Globus pallidus (tissue), 1 donor: Measurements from ENCODE around the gene CAPN10.

ENCODE experiments used
- DNase-seq: peaks from one replicate; pipeline ENCODE4 v3.0.0-alpha.2; 2015; ENCODE audit warnings: low spot score

The CAPN10 gene

DNA sequence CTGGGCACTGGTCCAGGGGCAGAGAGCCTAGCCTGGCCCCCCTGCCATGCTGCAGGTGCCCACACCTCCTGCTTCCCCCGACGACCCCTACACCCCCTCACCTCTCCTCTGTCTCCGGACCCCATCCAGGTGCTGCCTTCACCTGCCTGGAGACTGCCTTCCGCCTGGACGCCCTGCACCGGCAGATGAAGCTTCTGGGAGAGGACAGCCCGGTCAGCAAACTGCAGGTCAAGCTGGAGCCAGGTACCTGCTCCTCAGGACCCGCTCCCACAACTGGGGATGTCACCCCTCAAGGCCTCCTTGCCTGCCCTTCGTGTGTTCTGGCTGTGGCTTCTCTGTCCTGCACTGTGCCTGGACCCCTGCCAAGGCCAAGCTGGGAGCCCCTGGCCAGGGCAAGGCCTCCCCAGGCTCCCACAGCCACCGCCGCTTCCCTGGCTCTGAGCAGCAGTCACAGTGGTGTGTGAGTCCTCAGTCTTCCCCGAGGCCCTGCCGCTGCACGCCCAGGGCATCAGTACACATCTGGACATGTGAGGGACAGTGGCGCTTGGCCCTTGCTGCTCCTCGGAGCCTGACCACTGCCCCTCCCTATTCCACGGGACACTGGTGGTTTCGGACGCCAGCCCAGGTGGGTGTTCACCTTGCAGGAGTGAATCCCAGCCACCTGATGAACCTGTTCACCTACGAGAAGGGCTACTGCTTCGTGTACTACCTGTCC lies 12.0 kb upstream of the CAPN10 start:
- DNase-seq: no peak

DNA sequence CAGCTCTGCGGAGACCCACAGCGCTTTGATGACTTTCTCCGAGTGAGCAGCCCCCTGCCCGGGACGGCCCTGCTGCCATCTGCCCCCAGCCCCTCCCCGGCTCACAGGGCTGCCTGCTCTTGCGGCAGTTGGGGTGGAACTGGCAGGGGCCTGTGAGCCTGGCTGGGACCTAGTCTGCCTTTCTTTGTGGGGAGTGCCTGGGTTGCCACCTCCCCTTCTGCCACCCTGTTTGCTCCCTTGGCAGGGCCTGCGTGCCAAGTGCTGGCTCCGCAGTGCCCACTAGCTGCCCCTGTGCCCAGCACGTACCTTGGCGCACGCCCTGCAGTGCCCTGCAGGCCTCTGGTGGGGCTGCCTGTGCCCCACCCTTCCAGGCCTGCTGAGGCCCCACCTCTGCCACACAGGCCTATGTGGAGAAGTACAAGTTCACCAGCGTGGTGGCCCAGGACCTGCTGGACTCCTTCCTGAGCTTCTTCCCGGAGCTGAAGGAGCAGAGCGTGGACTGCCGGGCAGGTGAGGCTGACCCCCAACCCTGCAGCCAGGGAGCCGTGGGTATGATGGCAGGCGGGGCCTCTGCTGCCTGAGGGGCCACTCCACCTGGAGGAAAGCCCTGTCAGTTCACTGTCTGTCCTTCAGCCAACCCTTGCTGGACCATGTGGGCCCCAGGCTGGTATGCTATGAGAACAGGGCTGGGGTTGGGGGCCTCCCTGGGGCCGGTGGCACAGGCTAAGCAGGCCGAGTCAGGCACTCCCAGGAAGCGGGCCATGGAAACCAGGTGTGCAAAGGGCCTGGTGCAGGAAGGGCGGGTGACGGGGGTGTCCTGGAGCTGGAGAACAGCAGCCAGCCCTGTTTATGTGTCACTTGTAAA lies 11.2 kb upstream of the CAPN10 start:
- no peak for DNase-seq

DNA sequence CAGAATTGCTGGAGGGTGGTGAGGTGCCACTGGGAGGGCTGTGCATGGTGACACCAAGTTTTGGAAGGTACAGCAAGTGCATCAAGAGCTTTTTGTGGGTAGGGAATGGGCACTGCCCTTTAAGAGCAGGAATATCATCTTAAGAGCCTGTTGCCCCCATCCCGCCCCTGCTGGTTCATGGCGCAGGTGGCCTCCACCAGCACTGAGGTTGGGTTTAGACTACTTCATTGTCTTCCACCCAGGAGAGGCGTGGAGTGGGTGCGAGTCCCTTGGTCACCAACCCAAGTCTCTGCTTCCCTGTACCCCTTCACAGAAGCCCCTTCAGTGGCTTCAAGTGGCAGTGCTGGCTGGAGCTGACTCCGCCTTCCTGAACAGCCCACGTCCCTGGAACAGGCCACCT lies 10.5 kb upstream of the CAPN10 start:
- DNase-seq: no peak

DNA sequence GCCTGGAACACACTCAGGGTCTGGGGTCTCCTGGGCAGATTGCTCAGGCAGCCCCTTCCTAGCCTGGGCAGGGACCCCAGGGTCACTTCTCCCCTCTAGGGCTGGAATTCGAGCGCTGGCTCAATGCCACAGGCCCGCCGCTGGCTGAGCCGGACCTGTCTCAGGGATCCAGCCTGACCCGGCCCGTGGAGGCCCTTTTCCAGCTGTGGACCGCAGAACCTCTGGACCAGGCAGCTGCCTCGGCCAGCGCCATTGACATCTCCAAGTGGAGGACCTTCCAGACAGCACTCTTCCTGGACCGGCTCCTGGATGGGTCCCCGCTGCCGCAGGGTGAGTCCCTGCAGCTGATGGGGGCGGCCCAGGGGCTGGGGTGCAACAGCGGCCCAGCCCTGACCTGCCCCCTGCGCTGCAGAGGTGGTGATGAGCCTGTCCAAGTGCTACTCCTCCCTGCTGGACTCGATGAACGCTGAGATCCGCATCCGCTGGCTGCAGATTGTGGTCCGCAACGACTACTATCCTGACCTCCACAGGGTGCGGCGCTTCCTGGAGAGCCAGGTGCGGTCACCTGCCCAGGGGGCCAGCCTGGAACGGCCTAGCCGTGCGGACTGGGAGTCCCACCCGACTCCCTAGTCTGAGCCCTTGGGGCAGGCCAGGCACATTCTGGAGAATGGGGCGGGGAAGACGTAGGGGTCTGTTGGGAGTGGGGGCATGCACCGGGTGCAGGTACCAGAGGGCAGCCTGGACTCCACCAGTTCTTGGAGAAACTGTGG lies 9.9 kb upstream of the CAPN10 start:
- no peak for DNase-seq

DNA sequence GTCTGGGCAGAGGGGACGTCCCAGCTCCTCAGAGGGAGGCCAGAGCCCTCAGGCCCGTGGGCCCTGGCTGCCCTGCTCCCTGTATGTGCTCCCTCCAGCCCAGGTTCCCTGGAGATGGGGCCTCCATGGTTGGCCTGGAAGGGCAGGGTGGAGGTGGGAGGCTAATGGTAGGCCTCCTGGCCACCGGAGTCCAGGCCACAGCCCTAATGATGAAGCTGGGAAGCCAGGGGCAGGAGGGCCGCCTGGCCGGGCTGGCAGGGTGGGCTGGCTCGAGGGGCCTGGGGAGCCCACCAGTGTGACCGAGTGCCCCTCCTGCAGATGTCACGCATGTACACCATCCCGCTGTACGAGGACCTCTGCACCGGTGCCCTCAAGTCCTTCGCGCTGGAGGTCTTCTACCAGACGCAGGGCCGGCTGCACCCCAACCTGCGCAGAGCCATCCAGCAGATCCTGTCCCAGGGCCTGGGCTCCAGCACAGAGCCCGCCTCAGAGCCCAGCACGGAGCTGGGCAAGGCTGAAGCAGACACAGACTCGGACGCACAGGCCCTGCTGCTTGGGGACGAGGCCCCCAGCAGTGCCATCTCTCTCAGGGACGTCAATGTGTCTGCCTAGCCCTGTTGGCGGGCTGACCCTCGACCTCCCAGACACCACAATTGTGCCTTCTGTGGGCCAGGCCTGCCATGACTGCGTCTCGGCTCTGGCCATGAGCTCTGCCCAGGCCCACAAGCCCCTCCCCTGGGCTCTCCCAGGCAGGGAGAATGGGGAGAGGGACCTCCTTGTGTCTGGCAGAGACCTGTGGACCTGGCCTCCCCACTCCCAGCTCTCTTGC lies 9.0 kb upstream of the CAPN10 start:
- no peak for DNase-seq

DNA sequence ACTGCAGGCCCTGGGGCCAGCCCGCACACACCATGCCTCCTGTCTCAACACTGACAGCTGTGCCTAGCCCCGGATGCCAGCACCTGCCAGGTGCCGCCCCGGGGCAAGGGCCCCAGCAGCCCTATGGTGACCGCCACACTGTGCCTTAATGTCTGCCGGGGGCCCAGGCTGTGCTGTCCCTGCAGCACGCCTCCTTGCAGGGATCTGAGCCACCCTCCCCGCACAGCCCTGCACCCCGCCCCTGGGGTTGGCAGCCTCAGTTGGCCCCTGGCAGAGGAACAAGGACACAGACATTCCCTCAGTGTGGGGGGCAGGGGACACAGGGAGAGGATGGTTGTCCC lies 8.5 kb upstream of the CAPN10 start:
- no peak for DNase-seq

DNA sequence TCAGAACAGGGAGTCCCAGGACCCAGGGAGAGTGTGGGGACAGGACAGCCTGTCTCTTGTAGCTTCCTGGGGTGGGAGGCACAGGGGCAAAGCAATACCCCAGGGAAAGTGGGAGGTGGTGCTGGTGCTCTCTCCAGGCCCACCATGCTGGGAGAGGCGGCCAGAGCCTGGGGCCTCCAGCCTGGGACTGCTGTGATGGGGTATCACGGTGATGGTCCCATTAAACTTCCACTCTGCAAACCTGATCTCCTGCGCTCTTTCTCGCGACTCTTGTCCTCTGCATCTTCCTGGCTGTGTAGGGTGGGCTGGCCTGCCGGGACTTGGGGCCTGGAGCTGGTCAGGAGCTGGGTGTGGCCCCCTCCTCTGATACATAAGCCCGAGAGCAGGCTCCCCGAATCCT lies 8.0 kb upstream of the CAPN10 start:
- no peak for DNase-seq

DNA sequence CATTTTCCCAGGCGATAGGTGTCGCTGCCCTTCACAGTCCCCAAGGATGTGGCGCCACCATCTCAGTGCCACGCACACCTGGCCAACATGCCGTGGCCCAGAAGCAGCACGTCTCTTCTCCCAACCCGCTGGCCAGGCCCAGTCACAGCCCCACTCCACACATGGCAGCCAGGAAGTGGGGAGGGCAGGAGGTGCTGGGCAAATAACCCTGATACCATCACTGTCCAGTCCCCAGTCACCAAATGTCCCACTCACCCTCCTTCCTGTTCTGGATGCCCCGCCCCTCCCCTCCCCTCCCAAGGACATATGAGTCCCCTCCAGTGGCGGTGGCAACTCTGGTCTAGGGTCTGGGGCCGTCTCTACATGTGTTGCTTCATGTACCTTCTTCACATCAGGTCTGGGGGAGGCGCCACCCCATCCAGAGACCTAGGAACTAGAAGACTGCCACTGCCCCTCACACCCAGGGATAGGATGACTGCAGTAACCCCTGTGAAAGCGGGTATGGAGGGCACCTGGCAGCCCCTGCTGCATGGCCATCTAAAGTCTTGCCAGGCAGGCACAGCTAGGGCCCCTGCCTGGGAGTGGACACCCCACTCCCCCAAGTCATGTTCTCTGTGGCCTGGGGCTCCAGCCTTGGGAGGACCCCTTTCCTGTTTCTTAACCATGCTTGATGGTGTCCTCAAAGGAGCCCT lies 7.3 kb upstream of the CAPN10 start:
- no peak for DNase-seq

DNA sequence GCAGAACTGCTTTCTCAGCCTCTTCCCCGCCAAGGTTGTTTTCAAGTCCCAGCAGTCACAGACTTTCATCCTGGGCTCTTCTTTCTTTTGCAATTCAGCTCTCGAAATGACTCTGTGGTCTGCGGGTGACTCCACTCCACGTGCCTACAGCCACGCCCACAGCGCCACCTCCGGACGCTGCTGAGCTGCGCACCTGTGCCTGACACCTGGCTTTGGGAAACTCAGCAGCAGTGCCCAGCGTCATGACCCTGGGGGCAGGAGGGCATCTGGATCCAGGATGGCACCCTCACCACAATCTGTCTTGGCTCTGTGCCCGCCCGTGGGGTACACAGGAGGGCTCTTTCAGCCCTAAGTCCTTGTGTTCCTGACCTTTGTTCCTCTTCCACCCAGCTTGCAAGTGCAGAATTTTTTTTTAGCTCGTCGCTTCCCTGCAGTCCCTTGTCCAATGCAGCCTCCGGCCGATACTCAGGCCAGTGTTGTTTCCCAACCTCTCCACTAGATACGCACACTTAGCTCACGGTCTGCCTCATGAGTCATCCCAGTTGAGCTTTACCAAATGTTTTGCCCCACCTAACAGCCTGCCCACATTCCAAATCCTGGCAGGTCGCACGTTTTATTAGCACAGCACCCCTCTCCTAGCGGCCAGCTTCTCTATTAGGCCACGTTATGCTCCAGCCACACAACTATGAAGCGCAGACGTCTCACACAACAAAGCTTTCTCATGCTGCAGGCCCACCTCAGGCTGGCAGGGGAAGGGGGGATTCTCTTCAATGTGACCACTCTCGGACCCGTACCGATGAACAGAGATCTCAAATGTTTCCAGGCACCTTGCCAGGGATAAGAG lies 6.5 kb upstream of the CAPN10 start:
- no peak for DNase-seq

DNA sequence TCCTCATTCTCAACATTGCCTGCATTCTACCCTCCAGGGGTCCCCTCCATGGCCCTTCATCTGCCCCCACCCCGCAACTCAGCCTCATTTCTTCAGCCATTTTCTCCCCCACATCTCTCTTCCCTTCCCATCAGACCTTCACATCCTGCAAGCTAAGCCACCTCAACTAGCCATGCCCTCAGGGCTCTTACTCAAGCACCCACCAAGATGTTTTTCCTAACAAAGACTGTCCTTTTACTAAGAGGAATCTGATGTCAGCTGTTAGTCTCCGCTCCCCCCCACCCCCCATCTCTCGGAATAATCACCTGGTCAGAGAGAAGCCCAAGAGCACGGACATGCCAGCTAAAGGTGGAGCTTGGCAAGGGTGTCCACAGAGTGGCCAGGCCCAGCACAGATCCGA lies 4.7 kb upstream of the CAPN10 start:
- DNase-seq: no peak

DNA sequence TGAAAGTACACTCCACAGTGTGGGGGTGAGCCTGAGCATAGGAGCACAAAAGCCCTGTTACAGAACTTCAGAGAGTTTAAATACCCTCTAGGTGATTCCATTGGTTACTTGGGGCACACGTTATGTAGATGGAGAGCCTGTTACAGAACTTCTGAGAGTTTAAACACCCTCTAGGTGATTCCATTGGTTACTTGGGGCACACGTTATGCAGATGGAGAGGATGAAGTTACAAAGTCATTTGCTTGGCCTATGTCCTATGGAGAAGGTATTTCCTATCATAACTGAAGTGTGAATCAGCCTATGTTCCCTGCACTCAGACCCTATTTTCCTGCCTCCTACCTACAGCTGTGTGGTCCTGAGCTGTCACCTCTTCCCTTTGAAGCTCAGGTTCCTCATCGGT lies 3.8 kb upstream of the CAPN10 start:
- no peak for DNase-seq

DNA sequence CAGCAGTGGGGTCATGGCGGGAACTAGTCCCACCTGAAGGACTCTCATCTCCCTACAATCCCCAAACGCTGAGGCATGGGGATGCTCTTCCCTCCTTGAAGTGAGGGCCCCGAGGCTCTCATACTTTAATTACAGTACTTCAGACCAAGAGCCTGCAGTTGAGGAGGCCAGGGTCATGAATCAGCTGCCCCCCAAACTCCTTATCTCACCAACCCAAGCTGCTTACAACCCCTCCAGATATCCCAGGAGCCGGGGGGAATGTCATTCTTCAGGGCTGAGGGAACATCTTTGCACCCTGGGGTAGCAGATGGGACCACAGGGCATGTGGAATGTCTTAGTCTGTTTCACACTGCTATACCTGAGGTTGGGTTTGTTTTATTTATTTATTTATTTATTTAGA lies 2.8 kb upstream of the CAPN10 start:
- DNase-seq: no peak

DNA sequence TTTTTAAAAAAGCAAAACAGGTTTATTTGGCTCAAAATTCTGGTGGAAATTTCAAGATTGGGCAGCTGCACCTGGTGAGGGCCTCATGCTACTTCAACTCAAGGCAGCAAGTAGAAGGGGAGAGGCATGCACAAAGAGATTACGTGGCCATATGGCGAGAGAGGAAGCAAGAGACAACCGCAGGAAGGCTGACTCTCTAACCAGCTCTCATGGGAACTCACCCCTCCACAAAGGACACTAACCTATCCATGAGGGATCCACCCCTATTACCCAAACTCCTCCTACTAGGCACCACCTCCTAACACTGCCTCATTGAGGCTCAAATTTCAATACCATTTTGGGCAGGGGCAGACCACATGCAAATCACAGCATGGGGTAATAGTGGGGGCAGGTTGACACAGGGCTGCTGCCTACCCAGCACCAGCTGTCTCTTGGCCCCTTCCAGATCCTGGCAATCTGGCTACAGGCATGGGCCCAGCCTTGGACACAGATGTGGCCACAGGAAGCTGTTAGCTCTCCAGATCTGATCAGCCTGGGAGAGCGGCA lies 2.0 kb upstream of the CAPN10 start:
- no peak for DNase-seq

DNA sequence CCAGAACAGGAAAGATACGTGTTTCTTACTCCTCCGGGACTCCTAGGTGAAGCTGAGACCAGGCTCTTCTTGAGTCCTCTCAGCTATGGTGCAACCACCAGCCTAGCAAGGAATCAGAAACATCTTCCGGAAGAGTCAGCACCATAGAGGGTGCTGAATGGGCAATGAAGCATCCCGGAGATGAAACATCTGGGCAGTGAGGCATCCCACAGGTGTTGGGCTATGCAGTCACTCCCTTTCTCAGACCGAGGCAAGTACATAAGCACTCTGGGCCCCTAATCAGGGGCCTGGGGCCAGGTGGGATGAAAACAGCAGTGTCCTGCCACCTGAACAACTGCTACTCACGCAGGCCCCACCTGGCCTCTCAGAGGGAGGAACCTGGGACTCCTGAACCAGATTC lies 1.4 kb upstream of the CAPN10 start:
- DNase-seq: no peak

DNA sequence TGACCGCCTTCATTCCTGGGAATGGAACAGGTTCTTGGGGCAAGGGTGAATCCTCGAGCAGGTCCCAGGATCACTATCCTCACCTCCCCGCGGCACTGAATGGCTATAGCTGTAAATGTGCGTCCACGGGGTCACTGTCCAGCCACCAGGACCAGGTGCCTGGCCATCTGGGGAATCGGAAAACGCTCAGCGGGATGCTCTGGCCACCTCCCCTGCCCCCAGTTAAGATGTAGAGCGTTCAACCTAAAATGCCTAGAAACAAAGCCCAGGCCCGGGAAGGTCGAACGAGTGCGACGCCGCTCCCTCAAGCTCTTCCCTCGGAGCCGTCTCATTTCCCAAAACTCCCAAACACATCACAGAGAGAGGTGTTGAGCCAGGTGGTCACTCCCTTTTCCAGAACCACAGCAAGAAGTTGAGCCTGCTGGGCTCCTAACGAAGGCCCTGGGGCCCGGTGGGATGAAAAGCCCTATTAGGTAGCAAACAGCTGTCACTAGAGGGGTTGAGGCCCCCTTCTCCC lies 795 bp upstream of the CAPN10 start:
- no peak for DNase-seq

DNA sequence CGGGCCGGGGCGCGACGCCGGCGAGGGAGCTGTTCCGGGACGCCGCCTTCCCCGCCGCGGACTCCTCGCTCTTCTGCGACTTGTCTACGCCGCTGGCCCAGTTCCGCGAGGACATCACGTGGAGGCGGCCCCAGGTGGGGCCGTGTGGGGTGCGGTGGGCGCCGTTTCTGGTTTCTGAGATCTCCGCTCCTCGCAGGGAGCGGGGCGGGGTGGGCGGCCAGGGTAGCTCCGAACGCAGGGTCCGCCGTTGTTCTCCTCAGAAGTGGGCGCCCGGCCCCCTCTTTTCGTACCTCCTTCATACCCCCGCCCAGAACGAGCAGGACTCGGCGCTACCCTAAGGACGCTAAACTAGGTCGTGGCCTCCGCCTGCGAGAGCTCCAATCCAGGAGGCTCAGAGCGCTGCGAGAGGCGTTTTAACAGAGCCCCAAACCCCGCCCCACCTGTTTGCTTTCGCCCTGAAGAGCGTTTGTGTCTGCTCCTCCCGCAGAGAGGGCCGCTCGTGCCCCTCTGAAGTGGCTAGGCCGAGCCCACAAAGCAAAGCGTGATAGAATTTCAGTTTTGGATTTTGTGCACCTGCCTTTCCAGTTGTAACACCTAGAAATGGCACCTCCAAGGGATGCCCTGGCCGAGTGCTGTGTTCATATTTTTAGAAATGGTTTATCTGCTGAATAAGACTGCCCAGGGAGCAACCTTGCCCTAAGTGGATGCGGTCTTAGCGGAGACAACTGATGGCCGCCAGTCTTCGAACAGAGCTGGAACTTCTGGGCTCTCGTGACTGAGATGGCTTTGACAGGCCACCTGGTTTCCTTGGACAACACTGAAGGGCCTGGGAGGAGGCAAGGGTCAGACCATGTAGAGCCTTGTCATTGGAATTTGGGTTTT lies 626 bp downstream of the CAPN10 start:
- DNase-seq: no peak

DNA sequence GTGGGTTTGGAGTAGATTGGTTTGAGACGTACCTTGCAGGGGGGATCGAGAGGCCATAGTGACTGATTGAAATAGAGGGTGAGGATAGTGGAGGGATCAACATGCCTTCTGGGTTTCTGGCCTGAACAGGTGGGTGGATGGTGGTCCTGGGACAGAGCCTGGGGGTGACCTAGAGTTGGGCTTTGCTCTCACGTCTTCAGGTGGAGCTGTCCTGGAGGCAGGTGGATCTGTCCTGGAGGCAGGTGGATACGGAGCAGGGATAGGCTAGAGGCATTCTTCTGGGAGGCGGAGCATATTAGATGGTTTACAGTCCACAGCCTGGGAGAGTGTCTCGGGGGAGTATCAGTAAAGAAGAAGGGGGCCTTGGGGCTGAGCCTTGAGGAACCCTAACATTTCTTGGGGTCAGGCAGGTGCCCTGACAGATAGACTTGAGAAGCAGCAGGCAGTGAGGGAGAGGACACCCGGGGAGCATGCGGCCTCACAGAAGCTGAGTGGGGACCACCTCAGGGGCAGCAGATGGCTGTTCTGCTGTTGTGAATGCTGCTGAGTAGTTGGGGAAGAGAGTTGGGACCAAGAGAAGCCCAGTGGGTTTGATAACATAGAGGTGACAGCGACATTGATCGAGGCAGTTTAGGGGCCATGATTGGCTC lies 1.6 kb downstream of the CAPN10 start:
- no peak for DNase-seq

DNA sequence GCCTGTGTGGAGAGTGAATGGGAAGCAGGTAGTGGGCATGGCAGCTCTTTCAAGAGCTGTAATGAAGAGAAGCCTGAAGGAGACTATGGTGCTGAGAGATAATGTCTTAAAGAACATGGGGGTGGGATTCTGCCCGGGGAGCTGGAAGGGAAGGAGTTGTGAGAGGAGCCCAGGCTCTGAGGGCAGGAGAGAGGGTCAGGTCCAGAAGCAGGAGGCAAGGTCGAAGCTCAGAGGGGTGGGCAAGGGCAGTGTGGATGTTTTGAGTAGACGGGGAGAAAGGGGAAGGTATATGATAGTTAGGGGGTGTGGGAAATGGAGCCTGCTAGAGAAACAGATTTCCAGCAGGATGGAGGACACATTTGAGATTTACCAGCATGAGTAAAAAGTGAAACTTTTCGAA lies 2.1 kb downstream of the CAPN10 start:
- DNase-seq: no peak
